Measurements from ENCODE around the gene KANSL1L. TPM values are rescaled to one million over a fixed set of nuclear protein-coding genes. Genes with fewer than 3 reads are reported as not detected.

The KANSL1L gene
- total RNA-seq, 1 donor from 2014 or later = 21.0 TPM

- peaks cover 9% of the 10 kb centered on the region for H3K27me3 Mint-ChIP-seq (ENCODE audit: unreplicated experiment)
- TF ChIP-seq CTCF (IDR thresholded peaks at IDR 0.05) = no peak
- no peaks in the 10 kb centered on the region for H3K36me3 Mint-ChIP-seq (ENCODE audit: unreplicated experiment)
- no peak overlapping the region for H3K4me3 Mint-ChIP-seq (ENCODE audit: unreplicated experiment)
- DNase-seq (ENCODE audit: extremely low spot score, unreplicated experiment) = no peak
- H3K27ac Mint-ChIP-seq (ENCODE audit: unreplicated experiment) = no peak overlapping the region
- H3K4me1 Mint-ChIP-seq (ENCODE audit: unreplicated experiment) = peaks cover 15% of the 10 kb centered on the region
- H3K9me3 Mint-ChIP-seq (ENCODE audit: unreplicated experiment) = no peaks in the 10 kb centered on the region
Observed at GRCh38 chr2:209998596-209998995, 172.6 kb downstream of the KANSL1L start.

DNA sequence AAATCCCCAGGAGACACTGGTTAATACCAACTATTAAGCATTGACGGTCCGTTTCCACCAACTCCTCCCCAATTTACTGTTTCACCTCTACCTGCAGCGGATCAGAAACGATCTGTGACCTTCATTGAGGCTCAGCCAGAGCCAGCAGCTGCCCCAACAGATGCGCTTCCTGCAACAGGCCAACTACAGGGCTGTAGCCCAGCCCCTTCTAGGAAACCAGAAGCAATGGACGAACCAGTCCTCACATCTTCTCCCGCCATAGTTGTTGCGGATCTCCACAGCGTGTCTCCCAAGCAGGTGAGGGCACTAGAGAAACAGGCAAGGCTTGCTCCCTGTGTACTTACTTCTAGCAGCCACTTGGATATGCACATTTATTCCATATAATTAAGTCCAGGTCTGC, 177.2 kb downstream of the KANSL1L start:
- H3K4me1 Mint-ChIP-seq (ENCODE audit: unreplicated experiment) = no peaks in the 10 kb centered on the region
- no peaks in the 10 kb centered on the region for H3K36me3 Mint-ChIP-seq (ENCODE audit: unreplicated experiment)
- no peak overlapping the region for H3K27ac Mint-ChIP-seq (ENCODE audit: unreplicated experiment)
- H3K9me3 Mint-ChIP-seq (ENCODE audit: unreplicated experiment) = no peaks in the 10 kb centered on the region
- DNase-seq (ENCODE audit: extremely low spot score, unreplicated experiment) = no peak
- no peak for TF ChIP-seq CTCF (IDR thresholded peaks at IDR 0.05)
- H3K4me3 Mint-ChIP-seq (ENCODE audit: unreplicated experiment) = no peak overlapping the region
- H3K27me3 Mint-ChIP-seq (ENCODE audit: unreplicated experiment) = peaks cover 40% of the 10 kb centered on the region

DNA sequence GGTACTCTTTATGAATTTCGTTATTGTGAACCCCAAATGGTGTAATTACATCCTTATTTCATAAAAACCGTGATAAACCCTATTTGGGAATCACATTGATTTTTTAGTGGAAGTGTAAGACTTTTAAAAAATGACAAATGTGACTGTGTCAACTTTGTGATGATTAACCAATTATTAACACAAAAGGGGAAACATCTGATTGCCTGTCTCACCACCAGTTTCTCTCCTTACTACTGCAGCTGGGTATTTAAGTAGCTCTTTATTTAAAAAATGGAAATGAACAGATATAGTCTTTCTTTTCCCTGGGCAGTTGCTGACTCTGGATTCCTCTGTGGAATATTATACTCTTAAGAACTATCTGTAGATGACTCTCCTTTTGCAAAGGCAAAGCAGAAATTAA, 180.4 kb downstream of the KANSL1L start:
- TF ChIP-seq CTCF (IDR thresholded peaks at IDR 0.05) = no peak
- DNase-seq (ENCODE audit: extremely low spot score, unreplicated experiment) = no peak
- Mint-ChIP-seq H3K4me1 (ENCODE audit: unreplicated experiment) (no peaks in the 10 kb centered on the region), H3K27me3 (ENCODE audit: unreplicated experiment) (peaks cover 48% of the 10 kb centered on the region), H3K36me3 (ENCODE audit: unreplicated experiment) (no peaks in the 10 kb centered on the region), H3K9me3 (ENCODE audit: unreplicated experiment) (no peaks in the 10 kb centered on the region), H3K4me3 (ENCODE audit: unreplicated experiment) (no peak overlapping the region), H3K27ac (ENCODE audit: unreplicated experiment) (no peak overlapping the region)

DNA sequence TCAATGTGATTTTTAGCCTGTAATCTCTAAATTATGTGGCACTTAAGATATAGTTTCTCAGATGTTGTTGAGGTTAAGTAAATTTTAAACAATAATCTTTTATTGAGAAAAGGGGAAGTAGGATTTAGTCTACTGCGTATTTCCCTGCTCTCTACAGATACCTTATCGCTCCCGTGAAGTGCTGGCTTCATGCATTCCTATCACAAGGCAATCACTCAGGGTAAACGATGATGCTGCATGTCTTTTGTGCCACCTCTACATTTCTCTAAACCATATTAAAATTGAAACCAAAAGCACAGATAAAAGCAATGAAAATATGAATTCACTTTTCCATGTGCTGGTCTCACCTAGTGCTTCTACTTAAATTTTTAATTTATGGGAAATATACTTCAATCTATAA, 183.2 kb downstream of the KANSL1L start:
- peaks cover 48% of the 10 kb centered on the region for H3K27me3 Mint-ChIP-seq (ENCODE audit: unreplicated experiment)
- no peak overlapping the region for H3K4me3 Mint-ChIP-seq (ENCODE audit: unreplicated experiment)
- no peaks in the 10 kb centered on the region for H3K9me3 Mint-ChIP-seq (ENCODE audit: unreplicated experiment)
- H3K27ac Mint-ChIP-seq (ENCODE audit: unreplicated experiment) = no peak overlapping the region
- H3K4me1 Mint-ChIP-seq (ENCODE audit: unreplicated experiment) = no peaks in the 10 kb centered on the region
- TF ChIP-seq CTCF (IDR thresholded peaks at IDR 0.05) = no peak
- no peaks in the 10 kb centered on the region for H3K36me3 Mint-ChIP-seq (ENCODE audit: unreplicated experiment)
- DNase-seq (ENCODE audit: extremely low spot score, unreplicated experiment) = no peak

DNA sequence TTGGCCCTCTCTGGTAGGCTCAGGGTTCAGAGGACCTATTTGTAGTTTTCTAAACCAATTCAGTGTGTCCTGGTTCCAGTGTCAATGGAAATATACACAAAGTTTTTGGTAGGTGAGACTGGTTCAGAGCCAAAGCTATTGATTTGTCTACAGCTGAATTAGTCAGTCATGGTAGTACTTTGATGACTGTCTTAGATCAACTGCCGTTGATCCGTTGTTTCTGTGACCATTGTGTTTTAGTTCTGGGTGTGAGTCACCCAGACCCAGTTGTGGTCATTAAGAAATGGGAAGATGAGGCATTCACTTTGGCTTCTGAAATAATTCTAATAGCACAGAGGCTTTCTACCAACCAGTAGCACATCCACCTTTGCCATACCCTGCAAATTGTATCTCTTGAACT, 184.8 kb downstream of the KANSL1L start:
- H3K4me3 Mint-ChIP-seq (ENCODE audit: unreplicated experiment) = no peak overlapping the region
- H3K27ac Mint-ChIP-seq (ENCODE audit: unreplicated experiment) = no peak overlapping the region
- no peak for DNase-seq (ENCODE audit: extremely low spot score, unreplicated experiment)
- peaks cover 44% of the 10 kb centered on the region for H3K27me3 Mint-ChIP-seq (ENCODE audit: unreplicated experiment)
- H3K9me3 Mint-ChIP-seq (ENCODE audit: unreplicated experiment) = no peaks in the 10 kb centered on the region
- H3K36me3 Mint-ChIP-seq (ENCODE audit: unreplicated experiment) = no peaks in the 10 kb centered on the region
- TF ChIP-seq CTCF (IDR thresholded peaks at IDR 0.05) = no peak
- peaks cover 9% of the 10 kb centered on the region for H3K4me1 Mint-ChIP-seq (ENCODE audit: unreplicated experiment)
